Fibroblast of the aortic adventitia (primary cell): Measurements from ENCODE around the gene NOL4L. TPM values are rescaled to one million over a fixed set of nuclear protein-coding genes. Genes with fewer than 3 reads are reported as not detected.
"Not testable (repeated sequence)": the region's sequence is repeated elsewhere in the genome, so short reads cannot be mapped to it uniquely, and the experiment has no call there.

Source experiments
- DNase-seq: peaks from one replicate; pipeline ENCODE4 v3.0.0-alpha.2; 2010; ENCODE audit warnings: low read depth
- H3K4me3 ChIP-seq: 2 replicates; pipeline ENCODE4 v1.5.1; 2011; ENCODE audit warnings: low read depth, mild to moderate bottlenecking, control low read depth, low read length, moderate library complexity
- CTCF ChIP-seq: IDR thresholded peaks from 2 replicates; pipeline ENCODE4 v1.5.1; 2011; ENCODE audit warnings: mild to moderate bottlenecking, low read length, control low read depth, inconsistent platforms; ENCODE audit not compliant: insufficient read depth
- total RNA-seq: library from RNA; depleted of rRNA; stranded (reverse); fragments of >200 nt; gene quantifications from 2 replicates; pipeline ENCODE4 v1.2.3, GENCODE V29; 2012; ENCODE audit warnings: low replicate concordance

The NOL4L gene
- total RNA-seq, 1 donor, result 4.5 TPM

DNA sequence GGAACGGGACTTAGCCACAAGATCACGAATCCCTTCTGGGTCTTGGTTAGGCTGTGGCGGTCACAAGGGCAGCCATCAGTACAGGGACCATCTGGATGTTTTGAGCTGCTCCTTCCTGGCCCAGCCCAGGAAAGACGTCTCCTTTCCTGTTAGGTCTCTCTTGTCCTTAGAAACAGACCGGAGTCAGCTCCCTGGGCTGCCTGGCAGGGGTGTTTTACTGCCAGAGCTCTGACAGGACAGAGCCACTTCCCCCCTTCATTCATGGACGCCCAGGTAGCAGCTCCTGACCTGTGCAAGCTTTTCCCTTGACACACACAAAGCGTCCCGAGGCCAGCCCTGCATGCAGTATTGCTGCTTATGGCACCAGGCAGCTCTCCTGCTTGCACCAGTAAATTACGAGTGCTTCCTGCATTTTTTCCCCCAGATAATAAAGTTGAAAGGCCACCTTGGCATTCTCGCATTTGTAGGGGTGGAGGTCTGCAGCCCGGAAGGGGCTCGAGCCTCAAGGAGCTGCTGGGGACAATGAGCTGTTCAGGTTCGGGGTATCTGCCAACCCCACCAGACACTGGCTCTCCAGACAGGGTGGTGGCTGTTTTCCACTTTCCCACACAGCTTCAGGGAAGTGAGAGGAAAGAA is 87.4 kb downstream of the NOL4L start:
- no peak for TF ChIP-seq CTCF
- no peak for DNase-seq
- H3K4me3 ChIP-seq, result no peak overlapping the region

DNA sequence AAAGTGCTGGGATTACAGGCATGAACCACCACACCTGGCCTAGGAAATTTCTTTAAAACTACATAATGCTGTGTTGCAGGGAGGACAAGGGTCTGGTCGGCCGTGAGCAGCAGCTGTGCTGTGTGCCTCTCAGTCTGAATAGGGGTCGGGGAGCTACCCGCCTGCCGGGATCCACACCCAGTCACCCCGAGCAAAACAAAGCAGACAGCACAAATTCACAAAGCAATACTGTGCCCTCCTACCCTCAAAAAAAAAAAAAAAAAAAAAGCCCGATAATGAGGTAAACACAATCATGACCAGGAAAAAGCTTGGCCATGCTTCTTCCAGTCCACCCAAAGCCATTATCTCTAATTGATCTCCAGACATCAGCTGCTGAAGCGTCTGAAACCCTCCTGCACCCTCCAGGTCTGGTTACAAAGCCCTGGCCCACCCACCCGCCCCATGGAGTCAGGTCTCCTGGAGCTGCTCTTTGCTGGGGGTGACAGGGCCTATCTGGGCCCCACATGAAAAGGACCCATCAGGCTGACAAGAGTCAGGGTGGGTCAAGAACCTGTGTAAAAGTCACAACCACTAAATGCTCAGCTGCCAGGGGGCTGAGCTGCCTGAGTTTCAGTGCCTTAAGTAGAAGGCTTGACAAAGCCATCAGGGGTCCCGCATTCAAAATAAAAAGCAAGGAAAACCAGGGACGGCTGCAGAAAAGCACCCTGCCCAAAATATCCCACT is 88.2 kb downstream of the NOL4L start:
- no peak for DNase-seq
- TF ChIP-seq CTCF, result no peak
- no peak overlapping the region for H3K4me3 ChIP-seq

DNA sequence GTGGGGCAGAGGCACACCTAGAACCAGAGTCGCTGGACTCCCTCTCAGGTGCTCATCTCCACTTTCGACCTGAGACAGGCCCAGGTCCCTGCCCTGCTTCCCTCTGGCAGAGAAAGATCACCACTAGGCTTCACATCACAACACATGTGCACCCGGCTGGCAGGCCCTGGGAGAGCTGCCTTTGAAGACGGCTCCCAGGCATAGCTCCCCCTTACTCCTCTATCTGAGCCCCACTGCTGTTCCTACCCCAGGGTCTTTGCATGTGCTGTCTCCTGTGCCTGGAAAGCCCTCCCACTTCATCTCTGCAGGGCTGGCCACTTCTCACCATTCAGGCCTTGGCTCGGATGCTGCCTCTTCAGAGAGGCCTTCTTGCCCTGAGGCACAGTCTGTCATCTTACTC is 89.2 kb downstream of the NOL4L start:
- no peak for DNase-seq
- no peak overlapping the region for H3K4me3 ChIP-seq
- TF ChIP-seq CTCF, result no peak

GRCh38 chr20:32495217-32495565 is 89.9 kb downstream of the NOL4L start:
- DNase-seq, result no peak
- H3K4me3 ChIP-seq, result no peak overlapping the region
- no peak for TF ChIP-seq CTCF

DNA sequence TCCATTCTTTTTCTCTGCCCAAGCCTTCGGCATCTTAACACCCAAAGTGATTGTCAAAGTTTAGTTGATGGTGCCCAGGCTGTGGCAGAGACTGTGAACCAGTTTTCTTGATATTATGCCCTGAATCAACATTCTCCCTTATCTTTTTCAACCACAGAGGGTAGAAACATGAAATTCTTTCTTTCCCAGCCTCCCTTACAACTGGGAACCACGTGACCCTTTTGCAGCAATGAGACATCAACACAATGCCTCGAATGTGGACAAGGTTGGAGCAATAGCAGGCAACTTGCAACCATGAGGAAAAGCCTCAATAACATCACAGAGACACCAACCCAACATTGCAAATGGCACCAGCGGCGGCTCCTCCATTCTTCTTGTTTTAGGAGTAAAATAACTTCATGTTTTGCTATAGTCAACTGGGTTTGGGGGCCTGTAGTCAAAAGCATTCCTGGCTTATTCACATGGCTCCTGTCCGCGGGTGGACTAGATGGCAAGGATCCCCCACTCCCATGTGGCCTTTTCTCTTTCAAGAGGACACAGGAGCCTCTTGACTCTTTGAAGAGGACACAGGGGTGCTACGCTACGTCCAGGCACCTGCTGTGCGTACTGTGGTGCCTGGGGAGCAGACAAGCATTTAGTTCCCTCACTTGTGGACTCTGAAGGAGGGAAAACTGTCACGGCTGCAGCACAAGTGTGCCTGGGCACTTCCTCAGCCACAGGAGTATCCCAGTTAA is 90.5 kb downstream of the NOL4L start:
- no peak overlapping the region for H3K4me3 ChIP-seq
- DNase-seq, result peak; percentile 40
- TF ChIP-seq CTCF, result no peak

DNA sequence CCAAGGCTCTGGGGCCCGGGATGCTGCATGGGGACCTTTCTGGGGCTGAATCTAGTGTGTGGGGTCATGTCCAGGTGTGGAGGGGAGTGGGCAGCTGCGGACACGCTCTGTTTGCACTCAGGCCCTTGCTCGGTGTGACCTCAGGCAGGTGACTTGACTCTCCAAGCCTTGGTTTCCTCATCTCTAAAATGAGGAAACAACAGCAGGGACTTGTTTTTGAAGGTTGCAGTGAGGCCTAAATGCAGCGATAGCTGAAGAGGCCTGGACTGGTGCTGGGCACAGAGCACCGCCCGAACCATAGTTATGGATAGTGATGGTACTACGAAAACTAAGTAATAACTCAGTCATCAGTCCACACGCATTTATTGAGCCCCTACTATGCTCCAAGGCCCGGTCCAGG is 91.8 kb downstream of the NOL4L start:
- no peak for TF ChIP-seq CTCF
- DNase-seq, result no peak
- no peak overlapping the region for H3K4me3 ChIP-seq

- not testable (repeated sequence) for H3K4me3 ChIP-seq, DNase-seq
Observed at GRCh38 chr20:32491764-32492151, 93.4 kb downstream of the NOL4L start.
